ENCODE measurements around the gene TERT. TPM values are rescaled to one million over a fixed set of nuclear protein-coding genes. Genes with fewer than 3 reads are reported as not detected.
"Not testable (repeated sequence)": the region's sequence is repeated elsewhere in the genome, so short reads cannot be mapped to it uniquely, and the experiment has no call there.

Gene TERT
- total RNA-seq, 2 experiments from 2014 or later = 0.36 TPM; not detected in 1

GRCh38 chr5:1336106-1336561, 41.3 kb upstream of the TERT start:
- no peak for DNase-seq
- H3K27me3 Mint-ChIP-seq = no peaks in the 10 kb centered on the region
- H3K36me3 Mint-ChIP-seq = peaks cover 13% of the 10 kb centered on the region
- no peak overlapping the region for H3K27ac Mint-ChIP-seq
- POLR2A ChIA-PET = interaction anchor here (1.2 to 1.4 kb wide), 2 partner anchors 10 to 20 kb away, joined by 3 read pairs; no protein-coding TSS in a partner anchor
- H3K4me3 Mint-ChIP-seq = no peak overlapping the region
- no peaks in the 10 kb centered on the region for H3K9me3 Mint-ChIP-seq
- H3K4me1 Mint-ChIP-seq = peaks cover 3% of the 10 kb centered on the region
- no peak for ATAC-seq (ENCODE audit: low read depth)

GRCh38 chr5:1335540-1336095, 40.8 kb upstream of the TERT start:
- ATAC-seq (ENCODE audit: low read depth) (no peak), DNase-seq (no peak)
- Mint-ChIP-seq H3K27ac (no peak overlapping the region), H3K4me3 (no peak overlapping the region), H3K36me3 (peaks cover 13% of the 10 kb centered on the region), H3K27me3 (no peaks in the 10 kb centered on the region), H3K9me3 (no peaks in the 10 kb centered on the region), H3K4me1 (peaks cover 3% of the 10 kb centered on the region)
- POLR2A ChIA-PET = interaction anchor here (1.4 kb wide), 1 partner anchor 20 kb away, joined by 3 read pairs; no protein-coding TSS in a partner anchor

GRCh38 chr5:1334831-1335539, 40.1 kb upstream of the TERT start:
- Mint-ChIP-seq H3K27ac (no peak overlapping the region), H3K36me3 (peaks cover 13% of the 10 kb centered on the region)
- no peak for DNase-seq

GRCh38 chr5:1333986-1334385, 39.1 kb upstream of the TERT start:
- Mint-ChIP-seq H3K27ac (no peak overlapping the region), H3K4me1 (peaks cover 3% of the 10 kb centered on the region), H3K9me3 (no peaks in the 10 kb centered on the region), H3K27me3 (no peaks in the 10 kb centered on the region), H3K36me3 (peaks cover 13% of the 10 kb centered on the region), H3K4me3 (no peak overlapping the region)
- POLR2A ChIA-PET = interaction anchor here (1.7 kb wide), 1 partner anchor 9 kb away, joined by 4 read pairs; no protein-coding TSS in a partner anchor
- ATAC-seq (ENCODE audit: low read depth) (no peak), DNase-seq (no peak)

More at GRCh38 chr5:1334831-1335539, 40.1 kb upstream of the TERT start:
- no peaks in the 10 kb centered on the region for H3K9me3 Mint-ChIP-seq
- H3K4me3 Mint-ChIP-seq = no peak overlapping the region
- POLR2A ChIA-PET = interaction anchor here (1.4 to 1.7 kb wide), 2 partner anchors 8 to 19 kb away, joined by 3 to 4 read pairs; no protein-coding TSS in a partner anchor
- no peaks in the 10 kb centered on the region for H3K27me3 Mint-ChIP-seq
- no peak for ATAC-seq (ENCODE audit: low read depth)
- peaks cover 3% of the 10 kb centered on the region for H3K4me1 Mint-ChIP-seq

- H3K4me1 Mint-ChIP-seq; H3K4me3 Mint-ChIP-seq; DNase-seq; H3K27ac Mint-ChIP-seq; ATAC-seq (ENCODE audit: low read depth); H3K9me3 Mint-ChIP-seq; H3K27me3 Mint-ChIP-seq: not testable (repeated sequence)
- peaks cover 16% of the 10 kb centered on the region for H3K36me3 Mint-ChIP-seq
- POLR2A ChIA-PET = interaction anchor here (1.7 kb wide), 1 partner anchor 10 kb away, joined by 4 read pairs; no protein-coding TSS in a partner anchor
Observed at GRCh38 chr5:1333286-1333685, 38.4 kb upstream of the TERT start.

GRCh38 chr5:1332461-1333001, 37.7 kb upstream of the TERT start:
- Mint-ChIP-seq H3K27me3 (no peaks in the 10 kb centered on the region), H3K4me1 (peaks cover 7% of the 10 kb centered on the region), H3K27ac (no peak overlapping the region), H3K9me3 (no peaks in the 10 kb centered on the region), H3K4me3 (no peak overlapping the region), H3K36me3 (peaks cover 17% of the 10 kb centered on the region)
- DNase-seq = no peak
- peak; percentile 41 for ATAC-seq (ENCODE audit: low read depth)
- POLR2A ChIA-PET = interaction anchor here (1.2 kb wide), 1 partner anchor 12 kb away, joined by 4 read pairs; no protein-coding TSS in a partner anchor

GRCh38 chr5:1331861-1332405, 37.1 kb upstream of the TERT start:
- H3K27ac Mint-ChIP-seq = peak overlapping the region; percentile 56
- no peak for DNase-seq
- peaks cover 9% of the 10 kb centered on the region for H3K4me1 Mint-ChIP-seq
- no peaks in the 10 kb centered on the region for H3K9me3 Mint-ChIP-seq
- POLR2A ChIA-PET = interaction anchor here (1.2 kb wide), 1 partner anchor 12 kb away, joined by 4 read pairs; no protein-coding TSS in a partner anchor
- H3K36me3 Mint-ChIP-seq = peaks cover 19% of the 10 kb centered on the region
- H3K4me3 Mint-ChIP-seq = no peak overlapping the region
- ATAC-seq (ENCODE audit: low read depth) = peak; percentile 16
- no peaks in the 10 kb centered on the region for H3K27me3 Mint-ChIP-seq

GRCh38 chr5:1330847-1331831, 36.3 kb upstream of the TERT start:
- H3K27ac Mint-ChIP-seq = no peak overlapping the region
- ATAC-seq (ENCODE audit: low read depth) = peak; percentile 35

GRCh38 chr5:1330146-1330846, 35.4 kb upstream of the TERT start:
- Mint-ChIP-seq H3K27me3 (no peaks in the 10 kb centered on the region), H3K27ac (no peak overlapping the region), H3K36me3 (peaks cover 17% of the 10 kb centered on the region), H3K4me3 (no peak overlapping the region), H3K9me3 (no peaks in the 10 kb centered on the region), H3K4me1 (peaks cover 9% of the 10 kb centered on the region)
- ATAC-seq (ENCODE audit: low read depth) = no peak
- POLR2A ChIA-PET = interaction anchor here (1.3 kb wide), 1 partner anchor 15 kb away, joined by 3 read pairs; no protein-coding TSS in a partner anchor
- peak; percentile 18 for DNase-seq

More at GRCh38 chr5:1330847-1331831, 36.3 kb upstream of the TERT start:
- H3K27me3 Mint-ChIP-seq = no peaks in the 10 kb centered on the region
- H3K36me3 Mint-ChIP-seq = peaks cover 18% of the 10 kb centered on the region
- peak; percentile 27 for DNase-seq
- no peak overlapping the region for H3K4me3 Mint-ChIP-seq
- peaks cover 9% of the 10 kb centered on the region for H3K4me1 Mint-ChIP-seq
- POLR2A ChIA-PET = interaction anchor here (1.2 to 1.3 kb wide), 2 partner anchors 13 to 15 kb away, joined by 3 to 4 read pairs; no protein-coding TSS in a partner anchor
- no peaks in the 10 kb centered on the region for H3K9me3 Mint-ChIP-seq

- DNase-seq (peak; percentile 17), ATAC-seq (ENCODE audit: low read depth) (no peak)
- Mint-ChIP-seq H3K4me3 (no peak overlapping the region), H3K4me1 (peaks cover 9% of the 10 kb centered on the region), H3K36me3 (peaks cover 13% of the 10 kb centered on the region), H3K9me3 (no peaks in the 10 kb centered on the region), H3K27ac (no peak overlapping the region), H3K27me3 (no peaks in the 10 kb centered on the region)
- POLR2A ChIA-PET = interaction anchor here (1.0 kb wide), 1 partner anchor 10 kb away, joined by 3 read pairs; no protein-coding TSS in a partner anchor
Observed at GRCh38 chr5:1329111-1329579, 34.3 kb upstream of the TERT start.

- not testable (repeated sequence) for H3K27ac Mint-ChIP-seq
Observed at GRCh38 chr5:1328237-1329110, 33.6 kb upstream of the TERT start.

More at GRCh38 chr5:1328237-1329110, 33.6 kb upstream of the TERT start:
- H3K9me3 Mint-ChIP-seq; H3K27me3 Mint-ChIP-seq; H3K4me1 Mint-ChIP-seq; ATAC-seq (ENCODE audit: low read depth); H3K4me3 Mint-ChIP-seq; DNase-seq: not testable (repeated sequence)
- POLR2A ChIA-PET = interaction anchor here (0.6 to 1.0 kb wide), 2 partner anchors 10 to 85 kb away, joined by 3 read pairs; no protein-coding TSS in a partner anchor
- peaks cover 12% of the 10 kb centered on the region for H3K36me3 Mint-ChIP-seq
